GM12872 (cell line): ENCODE measurements around the gene OXGR1.

Source experiments
- TF ChIP-seq, protein P1 (sequence below): IDR thresholded peaks from 3 replicates; pipeline ENCODE4 v1.5.1; 2011; ENCODE audit warnings: low read depth, mild to moderate bottlenecking, low read length, moderate library complexity; ENCODE audit not compliant: insufficient read depth

The OXGR1 gene

GRCh38 chr13:97015661-97016350, 21.5 kb upstream of the OXGR1 start:
- TF ChIP-seq, protein P1, sequence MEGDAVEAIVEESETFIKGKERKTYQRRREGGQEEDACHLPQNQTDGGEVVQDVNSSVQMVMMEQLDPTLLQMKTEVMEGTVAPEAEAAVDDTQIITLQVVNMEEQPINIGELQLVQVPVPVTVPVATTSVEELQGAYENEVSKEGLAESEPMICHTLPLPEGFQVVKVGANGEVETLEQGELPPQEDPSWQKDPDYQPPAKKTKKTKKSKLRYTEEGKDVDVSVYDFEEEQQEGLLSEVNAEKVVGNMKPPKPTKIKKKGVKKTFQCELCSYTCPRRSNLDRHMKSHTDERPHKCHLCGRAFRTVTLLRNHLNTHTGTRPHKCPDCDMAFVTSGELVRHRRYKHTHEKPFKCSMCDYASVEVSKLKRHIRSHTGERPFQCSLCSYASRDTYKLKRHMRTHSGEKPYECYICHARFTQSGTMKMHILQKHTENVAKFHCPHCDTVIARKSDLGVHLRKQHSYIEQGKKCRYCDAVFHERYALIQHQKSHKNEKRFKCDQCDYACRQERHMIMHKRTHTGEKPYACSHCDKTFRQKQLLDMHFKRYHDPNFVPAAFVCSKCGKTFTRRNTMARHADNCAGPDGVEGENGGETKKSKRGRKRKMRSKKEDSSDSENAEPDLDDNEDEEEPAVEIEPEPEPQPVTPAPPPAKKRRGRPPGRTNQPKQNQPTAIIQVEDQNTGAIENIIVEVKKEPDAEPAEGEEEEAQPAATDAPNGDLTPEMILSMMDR: no peak

DNA sequence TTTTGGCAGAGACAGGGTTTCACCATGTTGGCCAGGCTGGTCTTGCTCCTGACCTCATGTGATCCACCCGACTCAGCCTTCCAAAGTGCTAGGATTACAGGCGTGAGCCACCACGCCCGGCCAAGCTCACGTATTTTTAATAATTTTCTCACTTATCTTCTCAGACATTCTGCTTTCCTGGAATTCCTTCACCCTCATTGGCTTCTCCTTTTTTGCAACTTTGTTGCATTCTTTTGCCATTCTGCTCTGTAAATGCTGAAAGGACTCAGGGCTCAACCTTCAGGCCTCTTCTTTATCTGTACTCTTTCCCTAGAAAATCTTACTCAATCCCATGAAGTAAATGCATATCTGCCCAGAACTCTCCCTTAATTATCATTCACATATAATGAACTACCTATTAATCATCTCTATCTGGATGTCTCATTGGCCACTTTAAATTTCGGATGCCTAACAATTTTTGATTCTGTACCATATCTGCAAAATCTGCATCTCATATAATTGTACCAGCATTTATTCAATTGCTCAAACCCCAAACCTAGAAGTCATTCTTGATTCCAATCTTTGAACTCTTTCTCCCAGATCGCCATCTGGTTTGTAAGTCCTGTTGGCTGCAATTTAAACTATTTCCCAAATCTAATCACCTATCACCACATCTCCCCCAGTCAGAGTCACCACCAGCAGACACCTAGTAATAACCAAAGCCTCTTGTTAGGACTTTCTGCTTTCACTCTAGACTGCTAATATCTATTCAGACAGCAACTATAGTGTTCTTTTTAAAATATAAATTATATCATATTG, 18.2 kb upstream of the OXGR1 start:
- TF ChIP-seq, protein P1: no peak

- TF ChIP-seq, protein P1: no peak
These were observed 17.3 kb upstream of the OXGR1 start for GRCh38 chr13:97011446-97012131.

GRCh38 chr13:97008643-97009042, 14.4 kb upstream of the OXGR1 start:
- TF ChIP-seq, protein P1: no peak

GRCh38 chr13:97005625-97006262, 11.5 kb upstream of the OXGR1 start:
- TF ChIP-seq, protein P1: no peak

DNA sequence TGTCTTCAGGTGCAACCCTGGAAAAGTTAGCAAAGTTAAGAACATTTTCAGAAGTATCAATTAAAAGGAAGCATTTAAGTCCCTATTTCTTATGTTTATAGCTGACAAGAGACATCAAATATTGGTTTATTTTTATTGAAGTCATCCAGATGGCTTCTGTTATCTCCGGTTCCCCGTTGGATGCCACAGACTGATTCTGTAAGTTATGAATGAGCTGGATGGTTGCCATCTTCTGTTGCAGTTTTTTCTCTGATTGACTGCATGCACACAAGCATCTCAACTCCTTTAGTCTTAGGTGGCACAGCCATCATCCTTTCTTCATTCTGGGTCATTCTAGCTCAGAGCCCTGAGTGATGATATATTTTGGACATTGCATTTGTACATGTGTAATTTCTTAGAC, 10.6 kb upstream of the OXGR1 start:
- TF ChIP-seq, protein P1: no peak

DNA sequence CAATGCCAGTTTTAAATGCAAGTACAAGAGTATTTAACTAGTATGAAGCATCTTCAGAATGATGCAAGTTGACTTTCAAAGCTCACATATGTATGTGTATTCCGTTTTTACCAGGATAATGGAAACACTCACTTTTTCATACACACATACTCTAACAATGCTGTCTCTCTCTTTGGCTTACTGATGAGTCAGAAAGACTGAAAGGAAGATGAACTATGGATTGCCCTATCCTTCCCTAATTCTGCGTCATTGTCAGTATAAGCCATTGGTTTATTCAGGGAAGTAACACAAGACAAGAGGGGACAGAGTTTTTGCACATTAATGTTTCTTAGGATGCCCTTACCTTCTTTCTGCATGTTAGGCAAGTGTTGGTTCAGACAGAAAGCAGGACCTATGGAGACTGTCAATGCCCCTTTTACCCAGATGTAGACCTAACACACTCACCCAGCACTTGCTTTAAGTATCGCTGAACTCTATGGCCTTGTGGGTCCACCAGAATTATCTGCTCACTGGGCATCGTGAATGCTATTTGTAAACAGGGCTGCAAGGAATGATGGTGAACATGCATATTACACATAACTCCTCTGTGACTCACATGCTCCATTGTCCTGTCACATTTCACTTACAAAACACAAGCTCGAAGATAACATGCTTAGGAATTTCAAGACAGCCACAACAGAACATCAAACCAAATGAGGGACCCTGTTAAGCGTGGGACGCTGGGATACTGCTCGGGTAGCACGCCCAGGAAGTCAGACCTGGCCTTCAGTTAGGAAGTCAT, 10.0 kb upstream of the OXGR1 start:
- TF ChIP-seq, protein P1: no peak
